ENCODE measurements around the gene XPO1. TPM values are rescaled to one million over a fixed set of nuclear protein-coding genes. Genes with fewer than 3 reads are reported as not detected.
"Not testable (repeated sequence)": the region's sequence is repeated elsewhere in the genome, so short reads cannot be mapped to it uniquely, and the experiment has no call there.

The XPO1 gene
- total RNA-seq, 1 donor from 2014 or later: 221 TPM

DNA sequence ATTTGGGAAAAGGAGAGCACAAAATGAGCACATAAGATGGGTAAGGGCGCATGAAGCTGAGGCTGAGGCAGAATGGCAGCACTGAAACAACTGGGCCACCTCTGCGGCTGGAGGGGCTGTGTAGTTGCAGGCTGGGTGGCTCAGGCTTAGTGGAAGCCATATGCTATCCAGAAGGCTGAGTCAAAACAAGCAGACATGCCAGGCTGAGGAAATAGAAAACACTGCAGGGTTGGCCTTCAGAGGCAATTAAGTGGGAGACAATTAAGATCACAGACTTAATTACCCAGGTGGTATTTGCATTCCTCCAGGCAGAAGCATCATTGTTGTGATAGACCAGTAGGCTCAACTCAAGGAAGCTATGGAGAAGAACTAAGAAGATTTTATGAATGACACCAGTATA is 11.4 kb upstream of the XPO1 start:
- Mint-ChIP-seq H3K27ac (no peak overlapping the region), H3K4me1 (ENCODE audit: low read depth) (no peaks in the 10 kb centered on the region), H3K36me3 (ENCODE audit: low read depth) (no peaks in the 10 kb centered on the region), H3K27me3 (ENCODE audit: low read depth) (peaks cover 8% of the 10 kb centered on the region), H3K9me3 (no peaks in the 10 kb centered on the region), H3K4me3 (ENCODE audit: low read depth) (no peak overlapping the region)
- intact Hi-C loops (cut with micrococcal nuclease): no loop called here
- DNase-seq (ENCODE audit: low spot score): no peak

DNA sequence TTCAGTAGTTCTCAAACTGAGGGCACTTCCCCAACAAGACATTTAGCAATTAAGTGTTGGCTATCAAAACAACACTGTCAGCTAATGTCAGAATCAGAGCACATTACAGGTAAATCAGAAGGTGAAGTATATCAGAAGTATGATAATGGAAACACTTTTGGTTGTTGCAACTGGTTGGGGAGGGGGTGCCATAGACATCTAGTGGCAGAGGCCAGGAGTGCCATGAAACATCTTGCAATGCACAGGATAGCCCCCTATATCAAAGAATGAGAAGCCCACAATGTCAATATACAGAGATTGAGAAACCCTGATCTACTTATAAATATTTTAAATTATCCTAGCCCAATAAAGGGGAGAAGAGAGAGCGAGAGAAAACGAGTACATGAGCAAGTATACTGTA is 4.9 kb upstream of the XPO1 start:
- Mint-ChIP-seq H3K4me1 (ENCODE audit: low read depth) (peaks cover 6% of the 10 kb centered on the region), H3K4me3 (ENCODE audit: low read depth) (no peak overlapping the region), H3K27me3 (ENCODE audit: low read depth) (peaks cover 3% of the 10 kb centered on the region), H3K9me3 (no peaks in the 10 kb centered on the region), H3K27ac (no peak overlapping the region), H3K36me3 (ENCODE audit: low read depth) (peaks cover 2% of the 10 kb centered on the region)
- intact Hi-C loops (cut with micrococcal nuclease): no loop called here
- no peak for DNase-seq (ENCODE audit: low spot score)

DNA sequence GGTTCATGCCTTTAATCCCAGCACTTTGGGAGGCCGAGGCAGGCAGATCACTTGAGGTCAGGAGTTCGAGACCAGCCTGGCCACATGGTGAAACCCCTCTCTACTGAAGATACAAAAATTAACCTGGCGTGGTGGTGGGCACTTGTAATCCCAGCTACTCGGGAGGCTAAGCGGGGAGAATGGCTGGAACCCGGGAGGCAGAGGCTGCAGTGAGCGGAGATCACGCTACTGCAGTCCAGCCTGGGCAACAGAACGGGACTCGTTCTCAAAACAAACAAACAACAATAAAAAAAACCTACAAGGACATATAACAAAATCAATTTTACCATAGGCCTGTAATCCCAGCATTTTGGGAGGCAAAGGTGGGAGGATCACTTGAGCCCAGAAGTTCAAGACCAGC is 2.0 kb upstream of the XPO1 start:
- H3K4me3 Mint-ChIP-seq (ENCODE audit: low read depth); H3K27me3 Mint-ChIP-seq (ENCODE audit: low read depth); H3K9me3 Mint-ChIP-seq; intact Hi-C loops (cut with micrococcal nuclease); DNase-seq (ENCODE audit: low spot score); H3K27ac Mint-ChIP-seq: not testable (repeated sequence)
- Mint-ChIP-seq H3K36me3 (ENCODE audit: low read depth) (peaks cover 21% of the 10 kb centered on the region), H3K4me1 (ENCODE audit: low read depth) (peaks cover 17% of the 10 kb centered on the region)

DNA sequence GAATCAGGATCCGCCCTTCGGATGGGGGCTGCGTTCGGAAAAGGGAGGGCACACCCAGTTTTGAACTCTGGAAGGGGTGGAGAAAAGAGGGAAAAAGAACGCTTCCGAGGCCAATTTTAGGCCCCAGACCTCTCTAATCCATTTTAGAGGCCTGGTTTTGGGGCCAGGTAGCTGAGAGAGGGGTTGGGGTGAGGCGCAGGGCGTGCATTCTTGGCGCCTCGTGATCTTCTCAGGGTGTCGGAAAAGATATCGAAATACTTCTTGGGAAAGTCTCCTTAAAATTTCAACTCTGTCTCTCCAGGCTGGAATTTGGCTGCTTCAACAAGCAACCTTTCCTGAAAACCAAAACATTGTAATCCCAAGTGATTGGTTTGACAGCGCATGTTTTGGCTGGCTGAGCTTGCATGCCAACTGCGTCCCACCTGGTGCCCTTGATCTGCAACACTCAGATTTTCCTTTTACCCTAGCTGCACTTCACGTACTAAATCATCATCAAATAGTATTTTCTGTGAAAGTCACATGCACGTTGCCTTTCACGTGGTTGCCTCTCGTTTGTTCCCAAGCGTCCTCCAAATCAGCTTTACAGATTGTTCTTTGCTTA is 864 bp upstream of the XPO1 start:
- H3K4me1 Mint-ChIP-seq (ENCODE audit: low read depth): peaks cover 23% of the 10 kb centered on the region
- peak; percentile 44 for DNase-seq (ENCODE audit: low spot score)
- intact Hi-C loops (cut with micrococcal nuclease): loop anchor here (1.0 to 5.0 kb wide), 11 partner anchors 68 to 658 kb away; partner anchors contain the start of genes B3GNT2, CCT4, PEX13 and REL

DNA sequence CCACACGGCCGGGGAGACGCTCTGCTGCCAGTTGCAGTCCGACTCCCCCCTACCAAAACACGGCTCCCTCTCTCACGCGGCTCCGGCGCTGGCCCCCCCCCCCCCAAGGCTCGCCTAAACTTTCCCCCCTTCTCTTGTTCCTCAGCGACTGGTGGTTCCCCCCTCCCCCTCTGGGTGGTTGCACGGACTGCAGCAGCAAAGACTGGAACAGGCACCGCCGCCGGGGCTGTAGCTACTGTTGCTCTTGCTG is 281 bp downstream of the XPO1 start:
- Mint-ChIP-seq H3K27ac (peak overlapping the region; percentile 100), H3K4me3 (ENCODE audit: low read depth) (peak overlapping the region; percentile 99), H3K4me1 (ENCODE audit: low read depth) (peaks cover 25% of the 10 kb centered on the region), H3K36me3 (ENCODE audit: low read depth) (peaks cover 35% of the 10 kb centered on the region), H3K9me3 (no peaks in the 10 kb centered on the region), H3K27me3 (ENCODE audit: low read depth) (no peaks in the 10 kb centered on the region)
- DNase-seq (ENCODE audit: low spot score): no peak
- intact Hi-C loops (cut with micrococcal nuclease): loop anchor here (1.0 to 5.0 kb wide), 12 partner anchors 67 to 659 kb away; partner anchors contain the start of genes B3GNT2, CCT4, PEX13 and REL

More for the DNA sequence above, 864 bp upstream of the XPO1 start:
- H3K27me3 Mint-ChIP-seq (ENCODE audit: low read depth): peaks cover 3% of the 10 kb centered on the region
- peak overlapping the region; percentile 100 for H3K27ac Mint-ChIP-seq
- H3K36me3 Mint-ChIP-seq (ENCODE audit: low read depth): peaks cover 29% of the 10 kb centered on the region
- peak overlapping the region; percentile 99 for H3K4me3 Mint-ChIP-seq (ENCODE audit: low read depth)
- H3K9me3 Mint-ChIP-seq: no peaks in the 10 kb centered on the region

DNA sequence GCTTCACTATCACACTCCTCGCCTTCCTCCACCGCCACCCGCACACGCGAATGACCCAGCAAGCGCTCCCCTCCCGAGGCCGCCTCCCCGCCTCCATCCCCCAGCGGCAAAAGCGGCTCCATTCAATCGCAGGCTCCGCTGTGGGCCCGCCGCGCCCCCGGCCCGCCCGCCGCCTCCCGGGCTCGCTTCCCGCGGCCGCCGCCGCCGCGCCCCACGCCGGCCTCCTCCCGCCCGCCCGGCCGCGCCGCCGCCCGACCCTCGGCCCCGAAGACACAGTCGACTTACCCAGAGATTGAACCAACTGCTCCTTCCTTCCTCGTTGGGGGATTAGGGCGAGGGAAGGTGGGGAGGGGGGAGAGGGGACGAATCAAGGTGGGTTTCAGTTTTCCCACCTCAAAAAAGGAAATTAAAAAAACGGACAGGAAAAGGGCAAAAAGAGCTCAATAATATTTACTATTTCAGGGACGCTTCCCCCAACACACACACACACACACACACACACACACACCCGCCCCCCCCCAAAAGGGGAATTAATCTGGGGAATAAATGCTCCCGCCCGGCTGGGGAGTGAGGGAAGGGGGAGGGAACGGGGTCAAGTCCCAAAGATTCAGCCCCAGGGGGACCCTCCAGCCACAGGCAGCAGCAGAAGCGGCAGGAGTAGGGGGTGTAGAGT is 743 bp downstream of the XPO1 start:
- peak overlapping the region; percentile 99 for H3K4me3 Mint-ChIP-seq (ENCODE audit: low read depth)
- no peaks in the 10 kb centered on the region for H3K9me3 Mint-ChIP-seq
- H3K27me3 Mint-ChIP-seq (ENCODE audit: low read depth): no peaks in the 10 kb centered on the region
- peak; percentile 12 for DNase-seq (ENCODE audit: low spot score)
- intact Hi-C loops (cut with micrococcal nuclease): loop anchor here (2.0 to 5.0 kb wide), 6 partner anchors 110 to 660 kb away; partner anchors contain the start of genes B3GNT2 and REL
- H3K27ac Mint-ChIP-seq: peak overlapping the region; percentile 100
- H3K4me1 Mint-ChIP-seq (ENCODE audit: low read depth): peaks cover 25% of the 10 kb centered on the region
- peaks cover 40% of the 10 kb centered on the region for H3K36me3 Mint-ChIP-seq (ENCODE audit: low read depth)

DNA sequence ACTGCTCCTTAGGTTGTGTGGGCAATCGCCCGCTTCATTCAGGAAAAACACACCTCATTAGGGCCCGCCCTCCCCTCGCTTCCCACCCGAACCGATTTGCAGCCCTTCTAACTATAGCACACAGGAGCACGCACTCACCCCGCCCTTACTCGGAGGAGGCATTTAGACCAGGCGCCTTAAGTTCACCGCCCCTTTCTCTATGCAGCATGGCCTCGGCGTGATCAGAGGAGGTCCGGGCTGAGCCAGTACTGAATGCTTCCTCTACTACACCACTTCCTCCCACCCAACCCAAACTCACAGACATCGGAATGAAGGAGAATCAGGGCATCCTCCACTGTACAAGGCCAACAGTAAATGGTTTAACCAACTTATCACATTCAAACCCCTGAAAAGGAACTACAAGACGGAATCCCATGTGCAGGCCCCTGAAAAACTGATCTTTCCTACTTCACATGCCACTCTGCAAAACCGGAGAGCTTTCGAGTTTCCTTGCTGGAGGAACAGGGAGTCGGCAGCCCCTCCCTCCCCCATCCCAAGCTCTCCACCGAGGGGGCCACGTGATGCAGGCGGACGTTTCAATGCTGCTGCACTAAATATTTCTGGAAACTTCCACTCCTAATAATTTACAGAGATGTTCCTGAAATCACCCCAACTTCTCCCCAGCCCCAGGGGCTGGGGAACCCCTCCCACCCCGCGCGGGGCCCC is 1.4 kb downstream of the XPO1 start:
- H3K36me3 Mint-ChIP-seq (ENCODE audit: low read depth): peaks cover 43% of the 10 kb centered on the region
- peak overlapping the region; percentile 99 for H3K27ac Mint-ChIP-seq
- no peaks in the 10 kb centered on the region for H3K27me3 Mint-ChIP-seq (ENCODE audit: low read depth)
- H3K9me3 Mint-ChIP-seq: no peaks in the 10 kb centered on the region
- intact Hi-C loops (cut with micrococcal nuclease): loop anchor here (1.0 to 5.0 kb wide), 7 partner anchors 109 to 661 kb away; partner anchors contain the start of genes B3GNT2, FAM161A and REL
- H3K4me3 Mint-ChIP-seq (ENCODE audit: low read depth): peak overlapping the region; percentile 97
- peaks cover 25% of the 10 kb centered on the region for H3K4me1 Mint-ChIP-seq (ENCODE audit: low read depth)
- DNase-seq (ENCODE audit: low spot score): peak; percentile 86

DNA sequence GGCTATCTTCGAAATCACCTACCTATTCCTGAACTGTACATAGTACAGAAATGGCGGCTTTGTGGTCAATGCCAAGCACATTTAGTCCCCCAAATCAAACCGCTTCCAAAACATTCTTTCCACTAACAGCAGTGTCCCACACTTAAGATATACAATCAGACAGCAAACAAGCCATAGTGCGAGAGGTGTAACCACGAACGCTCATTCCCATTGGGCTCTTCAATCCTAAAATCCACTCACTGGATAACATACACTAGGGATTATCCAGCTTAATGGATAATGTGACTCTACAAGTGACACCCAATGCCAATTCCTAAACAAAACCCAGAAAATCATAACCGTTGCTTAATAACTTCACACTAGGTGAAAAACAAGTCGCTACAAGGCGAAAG is 2.0 kb downstream of the XPO1 start:
- Mint-ChIP-seq H3K4me1 (ENCODE audit: low read depth) (peaks cover 28% of the 10 kb centered on the region), H3K27me3 (ENCODE audit: low read depth) (no peaks in the 10 kb centered on the region), H3K36me3 (ENCODE audit: low read depth) (peaks cover 46% of the 10 kb centered on the region), H3K9me3 (no peaks in the 10 kb centered on the region), H3K27ac (peak overlapping the region; percentile 99), H3K4me3 (ENCODE audit: low read depth) (peak overlapping the region; percentile 97)
- no peak for DNase-seq (ENCODE audit: low spot score)
- intact Hi-C loops (cut with micrococcal nuclease): loop anchor here (1.0 to 5.0 kb wide), 7 partner anchors 109 to 661 kb away; partner anchors contain the start of genes B3GNT2, FAM161A and REL

DNA sequence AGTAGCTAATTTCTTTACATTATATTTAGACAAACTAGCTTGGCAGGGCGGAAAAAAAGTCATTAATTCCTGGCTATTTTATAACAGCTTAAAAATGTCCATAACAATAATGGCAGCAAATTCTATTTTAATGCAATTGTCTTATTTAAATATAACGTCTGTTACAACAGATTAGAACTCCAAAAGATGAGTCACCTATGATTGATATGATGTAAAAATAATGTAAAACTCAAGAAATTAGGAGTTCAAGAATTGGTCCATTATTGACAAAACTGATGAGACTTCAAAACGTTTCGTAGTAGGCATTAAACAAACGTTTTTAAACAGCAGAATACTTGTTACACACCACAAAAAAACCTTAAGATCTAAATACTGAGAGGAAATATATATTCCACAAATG is 2.7 kb downstream of the XPO1 start:
- H3K4me3 Mint-ChIP-seq (ENCODE audit: low read depth): peak overlapping the region; percentile 97
- H3K27ac Mint-ChIP-seq: peak overlapping the region; percentile 99
- H3K27me3 Mint-ChIP-seq (ENCODE audit: low read depth): no peaks in the 10 kb centered on the region
- intact Hi-C loops (cut with micrococcal nuclease): loop anchor here (5.0 kb wide), 5 partner anchors 108 to 662 kb away; partner anchors contain the start of genes B3GNT2 and REL
- H3K4me1 Mint-ChIP-seq (ENCODE audit: low read depth): peaks cover 33% of the 10 kb centered on the region
- no peaks in the 10 kb centered on the region for H3K9me3 Mint-ChIP-seq
- DNase-seq (ENCODE audit: low spot score): no peak
- peaks cover 52% of the 10 kb centered on the region for H3K36me3 Mint-ChIP-seq (ENCODE audit: low read depth)

DNA sequence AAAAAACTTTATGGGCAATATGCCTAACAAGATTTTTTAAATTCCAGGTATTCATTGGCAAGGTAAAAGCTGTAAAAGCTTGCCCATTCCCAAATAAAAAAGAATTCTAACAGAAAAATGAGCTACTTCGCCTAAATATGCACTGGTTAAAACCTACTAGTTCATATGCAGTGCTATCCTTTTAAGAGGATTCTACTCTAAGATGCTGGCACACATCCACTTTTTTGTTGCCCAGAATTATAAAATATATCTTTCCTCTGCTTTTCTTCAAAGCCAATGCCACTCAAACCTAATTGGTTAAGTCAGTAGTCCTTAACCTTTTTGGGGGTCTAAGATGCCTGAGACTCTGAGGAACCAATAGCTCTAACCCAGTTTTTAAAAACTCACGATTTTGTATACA is 3.2 kb downstream of the XPO1 start:
- peaks cover 38% of the 10 kb centered on the region for H3K4me1 Mint-ChIP-seq (ENCODE audit: low read depth)

DNA sequence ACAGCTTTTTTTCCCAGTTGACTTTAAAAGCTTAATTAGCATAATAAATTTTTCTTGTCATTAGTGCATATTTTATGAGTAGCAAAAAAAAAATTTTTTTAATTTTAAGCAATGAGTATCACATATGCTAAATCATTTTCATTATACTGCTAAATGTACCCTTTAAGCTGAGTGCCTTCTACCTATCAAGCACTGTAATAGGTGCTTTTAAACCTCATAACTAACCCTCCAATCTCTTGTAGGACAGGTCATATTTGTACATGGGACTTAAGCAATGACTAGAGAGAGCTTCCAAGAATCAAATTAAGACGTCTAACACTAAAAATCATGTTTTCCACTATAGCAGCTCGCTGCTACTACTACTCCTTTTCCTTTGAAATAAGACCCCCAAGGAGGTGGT is 7.4 kb downstream of the XPO1 start:
- no peak overlapping the region for H3K4me3 Mint-ChIP-seq (ENCODE audit: low read depth)
- H3K27ac Mint-ChIP-seq: no peak overlapping the region
- no peak for DNase-seq (ENCODE audit: low spot score)
- no peaks in the 10 kb centered on the region for H3K27me3 Mint-ChIP-seq (ENCODE audit: low read depth)
- intact Hi-C loops (cut with micrococcal nuclease): no loop called here
- H3K36me3 Mint-ChIP-seq (ENCODE audit: low read depth): peaks cover 68% of the 10 kb centered on the region
- no peaks in the 10 kb centered on the region for H3K9me3 Mint-ChIP-seq
- H3K4me1 Mint-ChIP-seq (ENCODE audit: low read depth): peaks cover 35% of the 10 kb centered on the region

More for the DNA sequence above, 3.2 kb downstream of the XPO1 start:
- Mint-ChIP-seq H3K9me3 (no peaks in the 10 kb centered on the region), H3K36me3 (ENCODE audit: low read depth) (peaks cover 57% of the 10 kb centered on the region), H3K4me3 (ENCODE audit: low read depth) (peak overlapping the region; percentile 97), H3K27ac (peak overlapping the region; percentile 99), H3K27me3 (ENCODE audit: low read depth) (no peaks in the 10 kb centered on the region)
- intact Hi-C loops (cut with micrococcal nuclease): loop anchor here (5.0 kb wide), 5 partner anchors 108 to 662 kb away; partner anchors contain the start of genes B3GNT2 and REL
- DNase-seq (ENCODE audit: low spot score): no peak

DNA sequence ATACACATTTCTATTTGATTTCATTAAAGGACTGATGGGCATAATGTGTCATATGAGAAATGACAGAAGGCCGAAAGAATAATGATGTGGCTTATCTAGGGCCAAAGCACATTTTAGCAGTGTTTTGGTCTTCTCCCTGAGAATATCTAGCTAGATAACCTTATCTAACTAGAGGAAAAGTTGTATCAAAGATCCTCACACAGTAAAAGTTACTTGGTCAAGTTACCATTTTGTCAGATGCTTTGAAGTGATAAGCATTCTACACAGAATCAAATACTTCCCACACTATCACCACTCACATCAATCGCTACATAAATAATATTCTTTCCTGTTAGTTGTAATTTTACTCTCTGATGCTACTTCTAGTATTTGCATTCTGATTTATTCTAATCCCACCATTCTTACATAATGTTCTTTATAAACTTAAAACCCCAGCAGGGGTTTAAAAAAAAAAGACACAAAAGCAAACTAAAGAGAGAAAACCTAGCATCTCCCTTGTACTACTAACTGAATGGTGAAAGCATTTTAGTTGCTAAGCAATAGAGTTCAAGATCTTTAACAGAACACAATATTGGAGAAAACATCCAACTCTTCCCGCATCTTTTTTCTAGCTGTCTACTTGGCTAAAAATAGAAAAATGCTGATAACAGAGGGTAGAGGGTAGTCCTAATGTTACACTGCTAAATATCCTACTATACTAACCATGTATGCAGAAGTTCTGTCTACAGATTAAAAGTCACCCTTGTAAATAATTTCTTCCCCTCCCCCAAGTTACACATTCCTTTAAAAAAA is 8.0 kb downstream of the XPO1 start:
- intact Hi-C loops (cut with micrococcal nuclease): no loop called here
- no peaks in the 10 kb centered on the region for H3K9me3 Mint-ChIP-seq
- no peak overlapping the region for H3K4me3 Mint-ChIP-seq (ENCODE audit: low read depth)
- no peaks in the 10 kb centered on the region for H3K27me3 Mint-ChIP-seq (ENCODE audit: low read depth)
- H3K36me3 Mint-ChIP-seq (ENCODE audit: low read depth): peaks cover 62% of the 10 kb centered on the region
- H3K4me1 Mint-ChIP-seq (ENCODE audit: low read depth): peaks cover 30% of the 10 kb centered on the region
- no peak for DNase-seq (ENCODE audit: low spot score)
- H3K27ac Mint-ChIP-seq: no peak overlapping the region
